HFFc6 (cell line): ENCODE results near the gene ADAM12. TPM values are rescaled to one million over a fixed set of nuclear protein-coding genes. Genes with fewer than 3 reads are reported as not detected.
"Not testable (repeated sequence)": the region's sequence is repeated elsewhere in the genome, so short reads cannot be mapped to it uniquely, and the experiment has no call there.

Source experiments
- DNase-seq: peaks from one replicate; pipeline ENCODE4 v3.0.0-alpha.2; 2018
- H3K27ac Mint-ChIP-seq: 2 replicates; pipeline ENCODE4 v1.8.0; 2020; ENCODE audit warnings: mild to moderate bottlenecking, mixed read lengths
- H3K27me3 Mint-ChIP-seq: 2 replicates; pipeline ENCODE4 v1.8.0; 2021; ENCODE audit warnings: mild to moderate bottlenecking, moderate library complexity, mixed read lengths; ENCODE audit not compliant: insufficient read depth
- H3K36me3 Mint-ChIP-seq: 2 replicates; pipeline ENCODE4 v1.8.0; 2021; ENCODE audit warnings: low read depth, mixed read lengths
- H3K4me1 Mint-ChIP-seq: 2 replicates; pipeline ENCODE4 v1.8.0; 2020; ENCODE audit warnings: low read depth, mixed read lengths
- H3K4me3 Mint-ChIP-seq: 2 replicates; pipeline ENCODE4 v1.8.0; 2020; ENCODE audit warnings: mild to moderate bottlenecking, moderate library complexity, mixed read lengths
- H3K9me3 Mint-ChIP-seq: 2 replicates; pipeline ENCODE4 v1.8.0; 2020; ENCODE audit warnings: mild to moderate bottlenecking, mixed read lengths
- total RNA-seq, 6 experiments: library from RNA; stranded (reverse); fragmentation: NEBNext Ultra II Directional; extraction: Animal tissue kit (Norgen Biotek cat#: 25700); gene quantifications; 2 replicates in 1 of 6; 3 replicates in 5 of 6; pipeline ENCODE4 v1.2.3, GENCODE V29; 2021
- TF ChIP-seq, protein P1 (sequence below): fragments of 200-600 bp; sonication (generic); IDR thresholded peaks from 2 replicates; pipeline ENCODE4 v1.5.0; 2021; ENCODE audit warnings: antibody characterized with exemption, mild to moderate bottlenecking

Gene ADAM12
- total RNA-seq, 6 experiments from 2014 or later: 7.5 to 12.5 (median 11.5) TPM

DNA sequence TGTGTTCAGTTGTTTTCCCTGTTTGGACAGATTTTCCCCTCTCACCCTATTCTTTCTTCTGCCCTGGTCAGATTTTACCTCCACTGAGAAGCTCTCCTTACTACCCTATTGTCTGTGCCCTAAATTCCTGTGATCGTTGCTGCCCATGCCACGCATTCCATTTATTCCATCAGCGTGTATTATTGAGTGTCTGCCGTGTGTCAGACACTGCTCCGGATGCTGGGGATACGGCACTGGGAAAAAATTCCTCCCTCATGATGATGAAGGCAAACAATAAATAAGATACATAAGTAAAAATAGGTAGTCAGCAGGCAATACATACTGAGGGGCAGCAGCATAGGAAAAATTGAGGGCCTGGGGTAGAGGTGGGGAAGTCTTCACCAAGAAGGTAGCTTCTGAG, 405.1 kb downstream of the ADAM12 start:
- DNase-seq: no peak
- Mint-ChIP-seq H3K27me3 (peaks cover 7% of the 10 kb centered on the region), H3K36me3 (no peaks in the 10 kb centered on the region), H3K4me1 (peaks cover 19% of the 10 kb centered on the region), H3K27ac (no peak overlapping the region), H3K4me3 (no peak overlapping the region), H3K9me3 (no peaks in the 10 kb centered on the region)
- TF ChIP-seq, protein P1, sequence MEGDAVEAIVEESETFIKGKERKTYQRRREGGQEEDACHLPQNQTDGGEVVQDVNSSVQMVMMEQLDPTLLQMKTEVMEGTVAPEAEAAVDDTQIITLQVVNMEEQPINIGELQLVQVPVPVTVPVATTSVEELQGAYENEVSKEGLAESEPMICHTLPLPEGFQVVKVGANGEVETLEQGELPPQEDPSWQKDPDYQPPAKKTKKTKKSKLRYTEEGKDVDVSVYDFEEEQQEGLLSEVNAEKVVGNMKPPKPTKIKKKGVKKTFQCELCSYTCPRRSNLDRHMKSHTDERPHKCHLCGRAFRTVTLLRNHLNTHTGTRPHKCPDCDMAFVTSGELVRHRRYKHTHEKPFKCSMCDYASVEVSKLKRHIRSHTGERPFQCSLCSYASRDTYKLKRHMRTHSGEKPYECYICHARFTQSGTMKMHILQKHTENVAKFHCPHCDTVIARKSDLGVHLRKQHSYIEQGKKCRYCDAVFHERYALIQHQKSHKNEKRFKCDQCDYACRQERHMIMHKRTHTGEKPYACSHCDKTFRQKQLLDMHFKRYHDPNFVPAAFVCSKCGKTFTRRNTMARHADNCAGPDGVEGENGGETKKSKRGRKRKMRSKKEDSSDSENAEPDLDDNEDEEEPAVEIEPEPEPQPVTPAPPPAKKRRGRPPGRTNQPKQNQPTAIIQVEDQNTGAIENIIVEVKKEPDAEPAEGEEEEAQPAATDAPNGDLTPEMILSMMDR: no peak

DNA sequence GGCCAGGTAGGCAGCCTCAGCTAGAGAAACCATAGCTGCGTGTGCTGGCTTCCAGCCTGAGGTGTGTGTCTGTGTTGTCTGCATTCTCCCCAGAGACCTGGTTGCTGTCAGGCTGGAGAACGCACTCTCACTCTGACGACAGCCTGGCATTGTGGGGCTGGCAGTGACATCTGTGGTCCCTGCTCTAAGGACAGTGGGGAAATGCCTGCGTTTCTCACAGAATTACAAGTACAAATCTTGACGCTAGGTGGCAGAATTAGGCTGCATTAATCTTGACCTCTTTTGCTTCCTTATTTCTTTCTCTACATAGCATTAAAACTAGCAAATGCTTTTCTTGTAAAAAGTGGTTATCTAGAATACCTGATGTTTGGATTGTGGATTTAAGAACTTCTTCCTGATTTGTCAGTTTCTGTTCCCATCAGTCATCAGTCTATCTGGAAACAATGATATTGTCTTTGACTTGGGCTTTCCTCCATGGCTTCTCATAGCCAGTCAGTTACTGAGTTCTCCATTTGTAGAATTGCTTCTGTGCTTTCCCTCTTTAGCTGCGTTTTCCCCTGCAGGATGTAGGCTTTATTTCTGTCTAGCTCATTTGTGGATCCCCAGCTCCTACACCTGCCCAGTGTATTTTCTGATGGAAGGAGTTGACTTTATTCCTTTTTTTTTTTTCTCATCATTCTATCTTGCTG, 405.9 kb downstream of the ADAM12 start:
- Mint-ChIP-seq H3K27me3 (peaks cover 7% of the 10 kb centered on the region), H3K9me3 (no peaks in the 10 kb centered on the region), H3K4me3 (no peak overlapping the region), H3K27ac (no peak overlapping the region), H3K4me1 (peaks cover 19% of the 10 kb centered on the region), H3K36me3 (no peaks in the 10 kb centered on the region)
- peak; percentile 54 for DNase-seq
- TF ChIP-seq, protein P1: peak; percentile 88

DNA sequence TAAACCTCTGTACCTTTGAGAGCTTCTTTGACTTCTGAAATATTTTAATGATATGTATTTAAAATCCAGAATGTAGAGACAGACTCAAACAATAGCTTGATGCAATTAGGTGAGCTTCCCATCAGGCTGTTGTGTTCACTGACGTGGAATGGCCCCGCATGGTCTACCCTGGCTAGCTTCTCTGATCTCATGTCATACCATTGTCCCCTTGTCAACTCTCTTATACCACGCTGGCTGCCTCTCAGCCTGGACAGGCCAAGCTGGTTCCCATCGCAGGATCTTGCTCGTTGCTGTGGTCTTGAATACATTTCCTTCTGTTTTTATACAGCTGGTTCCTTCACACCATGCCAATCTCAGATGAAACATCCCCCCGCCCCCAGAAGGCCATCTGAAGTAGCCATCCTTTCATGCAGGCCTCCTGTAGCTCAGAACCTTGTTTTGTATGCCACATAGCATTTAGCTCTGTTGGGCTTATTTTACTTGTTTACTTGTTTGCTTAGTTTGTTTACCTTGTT, 407.7 kb downstream of the ADAM12 start:
- no peak for DNase-seq
- TF ChIP-seq, protein P1: no peak
- Mint-ChIP-seq H3K27me3 (peaks cover 5% of the 10 kb centered on the region), H3K4me1 (peaks cover 18% of the 10 kb centered on the region), H3K36me3 (no peaks in the 10 kb centered on the region), H3K27ac (no peak overlapping the region), H3K4me3 (no peak overlapping the region), H3K9me3 (no peaks in the 10 kb centered on the region)

DNA sequence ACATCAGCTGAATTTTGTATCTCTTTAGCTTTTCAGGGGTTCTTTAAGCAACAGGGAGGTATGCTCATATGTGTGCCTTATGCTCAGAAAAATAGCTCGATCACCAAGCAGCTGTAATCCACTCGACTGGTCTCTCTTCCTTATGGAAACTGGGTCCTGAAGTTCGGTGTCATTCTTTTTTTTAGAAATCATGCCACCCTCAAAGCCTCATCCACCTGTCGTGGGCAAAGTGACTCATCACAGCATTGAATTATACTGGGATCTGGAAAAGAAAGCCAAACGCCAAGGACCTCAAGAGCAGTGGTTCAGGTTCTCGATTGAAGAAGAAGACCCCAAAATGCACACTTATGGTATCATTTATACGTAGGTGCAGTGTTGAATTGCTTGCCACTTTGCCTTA, 408.3 kb downstream of the ADAM12 start:
- TF ChIP-seq, protein P1: no peak
- H3K36me3 Mint-ChIP-seq: no peaks in the 10 kb centered on the region
- H3K4me1 Mint-ChIP-seq: peaks cover 15% of the 10 kb centered on the region
- peaks cover 5% of the 10 kb centered on the region for H3K27me3 Mint-ChIP-seq
- H3K4me3 Mint-ChIP-seq: no peak overlapping the region
- no peak overlapping the region for H3K27ac Mint-ChIP-seq
- H3K9me3 Mint-ChIP-seq: no peaks in the 10 kb centered on the region
- no peak for DNase-seq

DNA sequence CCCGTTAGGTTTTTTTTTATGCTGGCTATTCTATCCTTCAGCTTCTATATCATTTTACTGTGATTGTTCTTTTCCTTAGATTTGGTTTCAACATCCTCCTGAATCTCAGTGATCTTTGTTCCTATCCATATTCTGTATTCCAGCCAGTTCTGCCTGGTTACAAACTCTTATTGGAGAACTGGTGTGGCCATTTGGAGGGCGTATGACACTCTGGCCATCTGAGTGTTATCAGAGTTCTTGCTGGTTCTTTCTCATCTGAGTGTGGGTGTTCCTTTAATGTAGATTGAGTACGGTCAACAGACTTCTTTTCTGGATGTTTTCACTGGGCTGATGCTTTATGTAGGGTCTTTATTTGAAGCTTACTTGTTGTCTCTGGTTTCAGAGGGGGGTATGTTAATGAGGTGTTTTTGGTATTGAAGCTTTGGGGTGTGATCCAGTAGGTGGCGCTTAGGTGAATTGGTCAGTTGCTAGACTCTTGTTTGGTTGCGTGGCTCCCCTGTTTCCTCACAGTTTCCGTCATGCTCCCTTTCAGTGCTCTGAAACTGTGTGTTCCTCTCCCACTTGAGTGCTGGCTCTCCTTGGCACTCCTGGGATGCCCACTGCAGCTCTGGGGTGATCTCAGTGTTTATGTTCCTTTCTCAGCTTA, 411.2 kb downstream of the ADAM12 start:
- no peak for DNase-seq
- H3K27ac Mint-ChIP-seq: no peak overlapping the region
- peaks cover 18% of the 10 kb centered on the region for H3K4me1 Mint-ChIP-seq
- TF ChIP-seq, protein P1: no peak; the same call in none of the 2 replicates
- no peaks in the 10 kb centered on the region for H3K9me3 Mint-ChIP-seq
- peaks cover 2% of the 10 kb centered on the region; the same call in 1 of the 2 replicates for H3K27me3 Mint-ChIP-seq
- no peaks in the 10 kb centered on the region for H3K36me3 Mint-ChIP-seq
- no peak overlapping the region for H3K4me3 Mint-ChIP-seq

DNA sequence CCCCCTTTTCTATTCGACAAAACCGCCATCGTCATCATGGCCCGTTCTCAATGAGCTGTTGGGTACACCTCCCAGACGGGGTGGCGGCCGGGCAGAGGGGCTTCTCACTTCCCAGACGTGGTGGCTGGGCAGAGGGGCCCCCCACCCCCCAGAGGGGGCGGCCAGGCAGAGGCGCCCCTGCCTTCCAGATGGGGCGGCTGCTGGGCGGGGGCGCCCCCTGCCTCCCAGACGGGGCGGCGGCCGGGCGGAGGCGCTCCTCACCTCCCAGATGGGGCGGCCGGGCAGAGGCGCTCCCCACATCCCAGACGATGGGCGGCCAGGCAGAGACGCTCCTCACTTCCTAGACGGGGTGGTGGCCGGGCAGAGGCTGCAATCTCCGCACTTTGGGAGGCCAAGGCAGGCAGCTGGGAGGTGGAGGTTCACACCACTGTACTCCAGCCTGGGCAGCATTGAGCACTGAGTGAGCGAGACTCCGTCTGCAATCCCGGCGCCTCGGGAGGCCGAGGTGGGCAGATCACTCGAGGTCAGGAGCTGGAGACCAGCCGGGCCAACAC, 418.1 kb downstream of the ADAM12 start:
- H3K27ac Mint-ChIP-seq, DNase-seq, H3K4me3 Mint-ChIP-seq, H3K36me3 Mint-ChIP-seq, H3K9me3 Mint-ChIP-seq, H3K27me3 Mint-ChIP-seq: not testable (repeated sequence)
- peaks cover 17% of the 10 kb centered on the region for H3K4me1 Mint-ChIP-seq
